COR-L47 (cell line): ENCODE measurements around the gene CST5.
A peak's percentile ranks its signal among the peaks of the same experiment; 100 is the strongest.
"Not testable (repeated sequence)": the region's sequence is repeated elsewhere in the genome, so short reads cannot be mapped to it uniquely, and the experiment has no call there.

Experiments
- DNase-seq: peaks from one replicate; lab custom pipeline; 2025; lab: John Stamatoyannopoulos, UW

The CST5 gene

GRCh38 chr20:23889775-23890187 lies 10.2 kb upstream of the CST5 start:
- DNase-seq: peak; percentile 45

- DNase-seq: no peak
These were observed 8.3 kb upstream of the CST5 start for GRCh38 chr20:23887856-23888255.

GRCh38 chr20:23884771-23885162 lies 5.2 kb upstream of the CST5 start:
- DNase-seq: no peak

- DNase-seq: no peak
These were observed 4.7 kb upstream of the CST5 start for GRCh38 chr20:23884136-23884770.

GRCh38 chr20:23881371-23881770 lies 1.8 kb upstream of the CST5 start:
- no peak for DNase-seq

GRCh38 chr20:23880417-23880816 lies 869 bp upstream of the CST5 start:
- DNase-seq: no peak

- DNase-seq: no peak
These were observed 345 bp upstream of the CST5 start for GRCh38 chr20:23879811-23880374.

GRCh38 chr20:23878787-23879186 lies 761 bp downstream of the CST5 start:
- DNase-seq: no peak

- DNase-seq: not testable (repeated sequence)
These were observed 1.5 kb downstream of the CST5 start for GRCh38 chr20:23878016-23878542.

- no peak for DNase-seq
These were observed 2.0 kb downstream of the CST5 start for GRCh38 chr20:23877524-23877923.

GRCh38 chr20:23875606-23876237 lies 3.8 kb downstream of the CST5 start:
- DNase-seq: peak; percentile 25

GRCh38 chr20:23874747-23875146 lies 4.8 kb downstream of the CST5 start:
- no peak for DNase-seq

- DNase-seq: no peak
These were observed 6.1 kb downstream of the CST5 start for GRCh38 chr20:23873370-23874015.

- no peak for DNase-seq
These were observed 7.5 kb downstream of the CST5 start for GRCh38 chr20:23872065-23872464.

GRCh38 chr20:23870461-23870860 lies 9.1 kb downstream of the CST5 start:
- DNase-seq: peak; percentile 62

GRCh38 chr20:23869520-23869919 lies 10.0 kb downstream of the CST5 start:
- no peak for DNase-seq

GRCh38 chr20:23868321-23868720 lies 11.2 kb downstream of the CST5 start:
- no peak for DNase-seq

GRCh38 chr20:23867152-23867776 lies 12.3 kb downstream of the CST5 start:
- no peak for DNase-seq

GRCh38 chr20:23860771-23861170 lies 18.8 kb downstream of the CST5 start:
- not testable (repeated sequence) for DNase-seq

- DNase-seq: no peak
These were observed 21.5 kb downstream of the CST5 start for GRCh38 chr20:23857962-23858595.

- no peak for DNase-seq
These were observed 22.8 kb downstream of the CST5 start for GRCh38 chr20:23856736-23857135.

GRCh38 chr20:23856226-23856625 lies 23.3 kb downstream of the CST5 start:
- DNase-seq: no peak
